Naive B cell (primary cell): ENCODE data around the gene GPR89A. TPM values are rescaled to one million over a fixed set of nuclear protein-coding genes. Genes with fewer than 3 reads are reported as not detected.
A peak's percentile ranks its signal among the peaks of the same experiment; 100 is the strongest.
"Not testable (repeated sequence)": the region's sequence is repeated elsewhere in the genome, so short reads cannot be mapped to it uniquely, and the experiment has no call there.

Experiments used
- ATAC-seq, 2 donors: fragments of 150-1000 bp; cut with Tn5 transposase; 2 replicates each; pipeline ENCODE4 v1.10.0; 2021; ENCODE audit warnings: low read depth in 2 of 2, mild to moderate bottlenecking in 2 of 2, moderate library complexity in 2 of 2
- DNase-seq: peaks from one replicate; pipeline ENCODE4 v3.0.0; 2022
- H3K27ac Mint-ChIP-seq, 6 donors: one replicate each; pipeline ENCODE4 v1.8.0; 2020 to 2022; ENCODE audit warnings: mild to moderate bottlenecking in 6 of 6, mixed read lengths in 6 of 6, moderate library complexity in 5 of 6, inconsistent platforms in 2 of 6
- H3K27me3 Mint-ChIP-seq, 3 donors: one replicate each; pipeline ENCODE4 v1.8.0; 2021 to 2022; ENCODE audit warnings: mixed read lengths in 3 of 3, mild to moderate bottlenecking in 1 of 3
- H3K36me3 Mint-ChIP-seq, 2 donors: one replicate each; pipeline ENCODE4 v1.8.0; 2020 to 2022; ENCODE audit warnings: mixed read lengths in 2 of 2, inconsistent platforms in 1 of 2, mild to moderate bottlenecking in 1 of 2
- H3K4me1 Mint-ChIP-seq, 3 donors: one replicate each; pipeline ENCODE4 v1.8.0; 2020 to 2022; ENCODE audit warnings: mixed read lengths in 3 of 3, inconsistent platforms in 1 of 3, mild to moderate bottlenecking in 1 of 3, moderate library complexity in 1 of 3
- H3K4me3 Mint-ChIP-seq, 8 donors: one replicate each; pipeline ENCODE4 v1.8.0; 2020 to 2022; ENCODE audit warnings: mild to moderate bottlenecking in 8 of 8, mixed read lengths in 8 of 8, moderate library complexity in 8 of 8, inconsistent platforms in 2 of 8
- H3K9me3 Mint-ChIP-seq, 7 donors: one replicate each; pipeline ENCODE4 v1.8.0; 2020 to 2022; ENCODE audit warnings: mixed read lengths in 7 of 7, mild to moderate bottlenecking in 5 of 7, inconsistent platforms in 2 of 7, moderate library complexity in 1 of 7
- polyA plus RNA-seq, 6 donors: library from polyadenylated mRNA; unstranded; fragments of 300-500 nt; fragmentation: Illumina TruSeq; gene quantifications; one replicate each; pipeline ENCODE4 v1.2.3, GENCODE V29; 2021; ENCODE audit warnings: low read depth in 6 of 6

GPR89A gene
- polyA plus RNA-seq, 6 donors from 2014 or later: 3.0 to 25.0 (median 17.3) TPM

DNA sequence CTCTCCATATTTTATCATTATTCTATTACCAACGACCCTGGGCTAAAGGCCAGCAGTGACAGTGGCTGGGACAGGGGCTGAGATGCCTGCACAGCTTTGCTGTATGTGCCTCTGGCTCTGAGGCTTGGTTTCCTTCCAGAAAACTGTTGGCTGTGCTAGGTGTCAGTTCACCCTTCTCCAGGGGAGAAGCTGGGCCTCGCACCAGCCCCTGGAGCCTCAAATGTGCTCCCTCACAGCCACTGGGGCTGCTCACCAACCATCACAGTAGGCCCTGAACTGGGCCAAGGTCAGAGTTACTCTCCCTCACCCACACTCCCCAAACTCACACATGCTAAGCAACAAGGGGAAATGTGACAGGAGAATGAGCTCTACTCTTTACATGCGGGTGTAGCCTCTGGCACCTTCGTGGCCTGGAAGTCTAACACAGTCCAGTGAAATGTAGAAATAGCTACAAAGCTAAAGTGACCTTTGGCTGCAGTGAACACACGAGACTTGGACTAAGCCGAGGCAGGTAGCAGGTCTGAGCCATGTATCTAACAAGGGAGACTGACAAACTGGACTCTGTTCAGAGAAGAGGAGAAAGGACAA lies 106.8 kb downstream of the GPR89A start:
- Mint-ChIP-seq H3K27ac (no peak overlapping the region), H3K4me3 (no peak overlapping the region), H3K4me1 (no peaks in the 10 kb centered on the region), H3K27me3 (peaks cover 7 to 13% (median 10%) of the 10 kb centered on the region in 3 donors), H3K9me3 (peaks cover 0 to 4% (median 0%) of the 10 kb centered on the region in 7 donors), H3K36me3 (peaks cover 4 to 7% of the 10 kb centered on the region in 2 donors)
- DNase-seq (no peak), ATAC-seq (no peak)

DNA sequence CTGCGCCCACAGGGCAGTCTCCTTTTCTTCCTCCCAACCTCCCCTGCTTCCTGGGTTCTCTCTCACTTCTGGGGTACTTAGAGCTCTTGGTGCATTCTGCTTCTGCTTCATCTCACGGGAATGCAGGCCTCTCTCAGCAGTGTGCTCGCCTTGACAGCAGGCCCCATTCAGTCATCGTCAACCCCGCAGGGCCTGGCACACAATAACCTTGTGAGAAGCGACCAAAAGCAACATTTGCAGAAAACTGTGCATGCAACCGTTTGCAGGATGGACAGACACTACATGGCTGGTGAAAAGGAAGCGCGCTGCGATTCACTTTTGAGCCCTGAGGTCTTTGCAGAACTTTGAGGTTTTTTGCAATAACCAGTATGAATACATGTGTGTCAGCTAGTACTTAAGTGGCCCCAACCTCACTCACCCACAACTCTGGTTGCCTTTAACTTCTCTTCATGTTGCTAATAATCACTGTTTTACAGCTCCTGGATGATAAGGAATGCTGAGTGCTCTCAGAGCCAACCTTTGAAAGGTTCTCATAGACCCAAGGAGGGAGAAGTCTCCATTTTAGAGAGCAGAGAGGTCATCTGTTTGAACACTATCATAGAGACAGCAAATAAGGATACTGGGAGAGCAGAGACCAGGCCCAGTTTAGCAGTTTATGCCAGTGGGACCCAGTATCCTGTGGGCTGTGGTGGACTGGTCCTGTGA lies 109.0 kb downstream of the GPR89A start:
- peak overlapping the region in 2 of 6 donors; percentile 27 to 41 for H3K27ac Mint-ChIP-seq
- ATAC-seq: no peak
- H3K4me3 Mint-ChIP-seq: no peak overlapping the region
- H3K36me3 Mint-ChIP-seq: no peaks in the 10 kb centered on the region
- no peak for DNase-seq
- H3K4me1 Mint-ChIP-seq: peaks cover 9 to 10% (median 10%) of the 10 kb centered on the region in 3 donors
- no peaks in the 10 kb centered on the region for H3K9me3 Mint-ChIP-seq
- H3K27me3 Mint-ChIP-seq: peaks cover 16 to 32% (median 17%) of the 10 kb centered on the region in 3 donors

- H3K4me1 Mint-ChIP-seq: peaks cover 9 to 11% (median 10%) of the 10 kb centered on the region in 3 donors
- ATAC-seq: no peak
- DNase-seq: no peak
- H3K36me3 Mint-ChIP-seq: no peaks in the 10 kb centered on the region
- H3K27me3 Mint-ChIP-seq: peaks cover 18 to 39% (median 19%) of the 10 kb centered on the region in 3 donors
- no peak overlapping the region for H3K4me3 Mint-ChIP-seq
- H3K27ac Mint-ChIP-seq: peak overlapping the region in 2 of 6 donors; percentile 37 to 42
- no peaks in the 10 kb centered on the region for H3K9me3 Mint-ChIP-seq
These were observed 110.0 kb downstream of the GPR89A start for GRCh38 chr1:145717833-145718232.

DNA sequence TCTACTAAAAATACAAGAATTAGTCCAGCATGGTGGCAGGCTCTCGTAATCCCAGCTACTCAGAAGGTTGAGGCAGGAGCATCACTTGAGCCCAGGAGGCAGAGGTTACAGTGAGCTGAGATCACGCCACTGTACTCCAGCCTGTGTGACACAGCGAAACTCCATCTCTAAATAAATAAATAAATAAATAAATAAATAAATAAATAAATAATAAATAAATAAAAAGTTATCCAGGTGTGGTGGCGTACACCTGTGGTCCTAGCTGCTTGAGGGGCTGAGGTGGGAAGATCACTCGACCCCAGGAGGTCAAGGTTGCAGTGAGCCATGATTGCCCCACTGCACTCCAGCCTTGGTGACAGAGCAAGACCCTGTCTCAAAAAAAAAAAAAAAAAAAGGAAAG lies 110.7 kb downstream of the GPR89A start:
- H3K27me3 Mint-ChIP-seq: peaks cover 19 to 42% (median 21%) of the 10 kb centered on the region in 3 donors
- H3K4me3 Mint-ChIP-seq, H3K36me3 Mint-ChIP-seq: not testable (repeated sequence)

DNA sequence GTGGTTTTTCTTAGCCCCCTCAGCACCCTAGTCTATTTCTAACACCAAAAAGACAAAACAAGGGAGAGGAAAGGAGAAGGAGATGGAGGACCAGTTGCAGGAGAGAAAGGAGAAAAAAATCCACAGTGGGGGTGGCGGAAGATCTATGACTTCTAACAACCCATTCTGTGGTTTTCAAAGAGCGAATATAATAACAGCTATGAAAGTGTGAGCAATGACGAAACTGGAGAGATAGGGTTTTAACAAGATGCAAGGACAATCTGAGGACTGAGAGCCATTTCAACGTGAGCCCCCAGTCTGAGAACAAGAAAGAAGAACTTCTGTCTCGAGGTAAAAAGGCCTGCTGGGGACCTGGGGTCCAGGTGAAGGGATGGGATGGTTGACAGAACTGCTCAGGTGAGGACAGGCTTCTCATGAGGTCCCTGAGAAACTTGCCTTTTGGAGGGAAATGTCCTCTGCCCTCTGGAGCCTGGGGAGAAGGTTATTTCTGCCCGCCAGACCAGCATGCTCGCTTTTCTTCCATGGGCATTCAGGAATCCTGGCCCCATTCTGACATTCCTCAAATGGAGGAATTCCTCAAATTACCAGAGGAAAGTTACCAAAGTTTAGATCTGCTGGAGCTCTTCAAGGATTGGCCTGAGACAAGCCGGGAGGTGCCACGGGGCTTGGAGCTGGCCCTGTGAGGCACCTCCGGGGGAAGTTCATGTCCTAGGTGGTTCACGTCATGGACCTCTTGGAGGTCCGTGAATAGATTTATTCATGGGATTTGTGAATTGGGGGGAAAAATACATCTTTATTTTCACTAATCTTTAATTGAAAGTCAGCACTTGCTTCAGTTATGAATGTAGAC lies 111.7 kb downstream of the GPR89A start, which contains the start of gene CD160:
CD160 (plus strand) TSS at position 270 of the 850 bp plus-strand sequence. CDS start 8,829 bp downstream, outside the sequence.
- H3K36me3 Mint-ChIP-seq: no peaks in the 10 kb centered on the region
- H3K9me3 Mint-ChIP-seq: no peaks in the 10 kb centered on the region
- ATAC-seq (no peak), DNase-seq (no peak)
- H3K27ac Mint-ChIP-seq: peak within 1 kb of the TSS in 1 of 6 donors; percentile 50
- peaks cover 9 to 11% (median 10%) of the 10 kb centered on the region in 3 donors for H3K4me1 Mint-ChIP-seq
- peaks cover 19 to 42% (median 21%) of the 10 kb centered on the region in 3 donors for H3K27me3 Mint-ChIP-seq
- peak within 1 kb of the TSS in 3 of 8 donors; percentile 12 to 74 (median 60) for H3K4me3 Mint-ChIP-seq

More for the DNA sequence above, 110.7 kb downstream of the GPR89A start:
- not testable (repeated sequence) for H3K9me3 Mint-ChIP-seq, ATAC-seq, H3K27ac Mint-ChIP-seq, DNase-seq
- peaks cover 9 to 11% (median 10%) of the 10 kb centered on the region in 3 donors for H3K4me1 Mint-ChIP-seq

Other genes with a start within 250 kb of the GPR89A start
- under 1 TPM in 5 of 6 donors, not detected in 1; 0.11 to 0.76 (median 0.31) TPM for gene NBPF20, start 182.4 kb upstream of the GPR89A start, polyA plus RNA-seq
- gene PDZK1, start 99.4 kb downstream of the GPR89A start, polyA plus RNA-seq: under 1 TPM in 4 of 6 donors, not detected in 2; 0.17 to 0.41 (median 0.25) TPM
- under 1 TPM in 5 of 6 donors, not detected in 1; 0.24 to 0.86 (median 0.51) TPM for gene CD160, start 111.5 kb downstream of the GPR89A start, polyA plus RNA-seq
- gene RNF115, start 216.1 kb downstream of the GPR89A start, polyA plus RNA-seq: 1 to 10 TPM; 4.0 to 6.8 (median 4.6) TPM
- gene POLR3C, start 216.2 kb downstream of the GPR89A start, polyA plus RNA-seq: 100 to 1,000 TPM in 1 of 6 donors, 10 to 100 TPM in 5; 47.6 to 114 (median 63.3) TPM
- 1 to 10 TPM in 5 of 6 donors, under 1 TPM in 1; 0.26 to 5.9 (median 2.9) TPM for gene NUDT17, start 237.6 kb downstream of the GPR89A start, polyA plus RNA-seq